ENCODE data around the gene NDFIP1.

NDFIP1 gene

GRCh38 chr5:142134331-142135010 is 25.9 kb downstream of the NDFIP1 start:
- TF ChIP-seq CTCF (IDR thresholded peaks at IDR 0.05), result no peak

- TF ChIP-seq CTCF (IDR thresholded peaks at IDR 0.05), result 0 out of 2 replicates have a peak, but pooled peaks have one; percentile 22
Observed at GRCh38 chr5:142141463-142141862, 32.9 kb downstream of the NDFIP1 start.

GRCh38 chr5:142143878-142144277 is 35.3 kb downstream of the NDFIP1 start:
- peak; percentile 44 for TF ChIP-seq CTCF (IDR thresholded peaks at IDR 0.05)

GRCh38 chr5:142145106-142145900 is 36.7 kb downstream of the NDFIP1 start:
- TF ChIP-seq CTCF (IDR thresholded peaks at IDR 0.05), result peak; percentile 84

- peak; percentile 15; the same call in 1 of the 2 replicates for TF ChIP-seq CTCF (IDR thresholded peaks at IDR 0.05)
Observed at GRCh38 chr5:142149363-142149762, 40.8 kb downstream of the NDFIP1 start.

GRCh38 chr5:142150431-142150830 is 41.9 kb downstream of the NDFIP1 start:
- TF ChIP-seq CTCF (IDR thresholded peaks at IDR 0.05), result no peak

GRCh38 chr5:142151436-142152383 is 43.1 kb downstream of the NDFIP1 start:
- peak; percentile 85 for TF ChIP-seq CTCF (IDR thresholded peaks at IDR 0.05)
